GM18858 (cell line): Measurements from ENCODE around the gene ZNF236.

Source experiments
- ATAC-seq: cut with Tn5 transposase; IDR thresholded peaks from one replicate; pipeline ENCODE4 v1.9.1; 2021; ENCODE audit not compliant: unreplicated experiment

ZNF236 gene

DNA sequence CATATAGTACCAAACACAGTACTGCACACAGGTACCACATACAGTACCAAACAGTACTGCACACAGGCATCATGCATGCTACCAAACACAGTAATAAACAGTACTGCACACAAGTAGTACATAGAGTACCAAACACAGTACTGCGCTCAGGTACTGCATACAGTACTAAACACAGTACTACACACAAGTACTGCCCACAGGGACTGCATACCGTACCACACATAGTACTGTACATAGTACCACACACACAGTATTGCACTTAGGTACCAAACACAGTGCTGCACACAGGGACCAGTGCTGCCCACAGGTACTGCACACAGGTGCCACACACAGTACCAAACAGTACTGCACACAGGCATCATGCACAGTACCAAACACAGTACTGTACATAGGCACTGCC, 74.9 kb downstream of the ZNF236 start:
- no peak for ATAC-seq

DNA sequence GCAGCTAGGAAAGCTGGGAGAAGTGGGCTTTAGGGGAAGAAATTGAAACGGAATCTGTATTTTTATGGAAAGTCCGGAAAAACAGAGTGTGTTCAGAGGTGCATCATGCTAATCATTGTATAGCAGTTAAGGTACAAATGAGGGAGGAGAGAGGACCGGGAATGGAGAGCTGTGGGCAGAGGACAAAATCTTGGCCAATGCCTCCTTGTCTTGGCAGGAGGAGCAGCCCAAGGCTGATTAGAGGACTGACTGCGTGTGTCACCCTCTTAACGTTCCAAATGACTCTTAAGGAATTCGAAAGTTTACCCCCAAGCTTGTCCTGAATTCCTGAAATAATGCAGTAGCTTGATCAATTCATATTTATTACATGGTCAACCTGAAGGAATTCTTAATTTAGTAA, 81.0 kb downstream of the ZNF236 start:
- no peak for ATAC-seq

GRCh38 chr18:76905821-76906220, 83.5 kb downstream of the ZNF236 start:
- ATAC-seq = no peak

DNA sequence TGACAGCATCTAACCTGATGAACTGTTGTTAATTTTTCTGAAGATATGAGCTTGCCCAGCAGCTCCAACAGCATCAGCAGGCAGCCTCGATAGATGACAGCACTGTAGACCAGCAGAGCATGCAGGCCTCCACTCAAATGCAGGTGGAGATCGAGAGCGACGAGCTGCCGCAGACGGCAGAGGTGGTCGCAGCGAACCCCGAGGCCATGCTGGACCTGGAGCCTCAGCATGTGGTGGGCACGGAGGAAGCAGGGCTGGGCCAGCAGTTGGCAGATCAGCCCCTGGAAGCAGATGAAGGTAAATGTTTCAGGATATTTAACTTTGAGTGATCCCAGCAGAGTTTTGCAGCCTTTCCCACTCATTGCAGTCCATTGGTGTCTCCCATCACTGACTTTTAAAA, 85.9 kb downstream of the ZNF236 start:
- ATAC-seq = no peak

- no peak for ATAC-seq
Observed at GRCh38 chr18:76909439-76909838, 87.1 kb downstream of the ZNF236 start.

GRCh38 chr18:76911440-76911839, 89.1 kb downstream of the ZNF236 start:
- ATAC-seq = no peak

DNA sequence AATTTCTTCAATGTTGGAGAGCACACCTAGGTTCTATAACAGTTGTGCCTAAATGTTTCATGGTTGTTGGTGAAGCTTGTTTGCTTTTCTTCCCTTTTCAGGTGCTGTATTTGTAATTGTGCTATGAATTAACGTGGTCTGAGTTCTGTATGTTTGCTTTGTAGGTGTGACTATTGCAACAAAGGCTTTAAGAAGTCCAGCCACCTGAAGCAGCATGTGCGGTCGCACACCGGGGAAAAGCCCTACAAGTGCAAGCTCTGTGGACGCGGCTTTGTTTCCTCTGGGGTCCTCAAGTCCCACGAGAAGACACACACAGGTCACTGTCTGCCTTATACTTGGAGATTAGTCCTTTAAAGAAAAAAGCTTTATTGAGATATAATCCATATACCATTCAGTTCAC, 91.2 kb downstream of the ZNF236 start:
- ATAC-seq = no peak

DNA sequence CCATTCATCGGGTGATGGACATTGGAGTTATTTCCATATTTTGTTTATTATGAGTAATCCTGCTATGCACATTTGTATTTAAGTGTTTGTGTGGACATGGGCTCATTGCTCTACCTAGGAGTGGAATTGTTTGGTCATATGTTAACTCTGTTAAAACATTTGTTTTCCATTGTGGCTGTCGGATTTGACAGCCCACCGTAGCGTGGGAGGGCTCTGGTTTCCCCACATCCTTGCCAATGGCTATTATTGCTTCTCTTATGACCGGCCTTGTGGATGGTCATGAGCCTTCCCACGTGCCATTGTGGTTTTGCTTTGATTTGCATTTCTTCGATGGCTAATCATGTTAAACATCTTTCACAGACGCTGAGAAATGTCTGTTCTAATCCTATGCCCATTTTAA, 92.0 kb downstream of the ZNF236 start:
- no peak for ATAC-seq

DNA sequence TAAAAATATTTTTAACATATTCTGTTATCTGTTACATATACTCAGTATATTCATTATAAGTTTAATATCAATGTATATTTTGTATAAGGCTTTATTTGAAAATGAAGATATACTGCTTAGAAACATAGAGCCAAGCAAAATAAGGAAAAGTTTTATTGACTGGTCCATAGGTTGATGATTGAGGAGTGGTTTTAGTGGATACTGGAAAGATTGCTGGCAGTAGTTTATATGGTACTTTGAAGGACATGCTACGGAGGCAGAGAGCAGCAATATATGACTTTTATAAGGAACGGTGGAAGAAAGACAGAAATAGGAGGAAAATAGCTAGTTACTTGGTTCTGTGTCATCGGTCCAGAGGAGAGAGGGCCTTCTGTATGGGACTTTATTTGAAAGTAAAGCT, 92.4 kb downstream of the ZNF236 start:
- no peak for ATAC-seq

- no peak for ATAC-seq
Observed at GRCh38 chr18:76915456-76915855, 93.1 kb downstream of the ZNF236 start.

DNA sequence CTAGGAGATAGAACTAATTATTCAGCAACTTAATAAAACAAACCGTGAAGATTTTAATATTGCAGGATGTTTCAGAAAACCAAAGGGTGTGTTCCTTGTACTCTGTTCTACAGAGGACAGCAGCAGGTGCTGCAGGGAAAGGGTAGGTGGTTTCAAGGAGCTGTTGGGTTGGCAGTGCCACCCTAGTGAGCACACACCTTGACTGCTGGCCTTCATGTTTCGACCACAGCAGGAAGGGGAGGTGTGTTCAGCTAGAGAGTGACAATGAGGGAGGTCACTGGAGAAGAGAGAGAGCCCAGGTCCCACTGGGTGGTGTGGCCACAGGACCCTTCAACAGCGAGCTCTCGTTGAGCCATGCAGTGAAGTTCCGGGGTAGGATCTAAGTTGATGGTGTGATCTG, 98.6 kb downstream of the ZNF236 start:
- no peak for ATAC-seq

DNA sequence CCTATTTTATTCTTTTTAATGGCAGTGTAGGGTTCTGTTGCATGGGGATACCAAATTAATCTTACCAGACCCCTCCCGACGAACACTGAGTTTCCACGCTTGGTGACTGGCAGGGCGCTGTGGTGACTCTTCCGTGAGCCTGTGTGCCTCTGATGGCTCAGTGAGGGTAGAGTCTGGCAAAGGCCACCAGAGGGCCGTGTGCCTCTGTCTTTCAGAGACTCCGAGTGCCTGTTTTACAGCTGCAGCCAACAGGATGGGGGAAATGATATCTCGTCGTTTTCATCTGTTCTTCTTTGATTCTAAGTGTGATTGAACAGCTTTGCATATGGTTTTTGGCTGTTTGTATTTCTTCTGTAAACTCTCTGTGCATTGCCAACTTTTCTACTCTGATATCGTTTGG, 99.8 kb downstream of the ZNF236 start:
- peak; percentile 92 for ATAC-seq

GRCh38 chr18:76923485-76924085, 101.2 kb downstream of the ZNF236 start:
- ATAC-seq = no peak

- no peak for ATAC-seq
Observed at GRCh38 chr18:76925501-76925900, 103.1 kb downstream of the ZNF236 start.

- no peak for ATAC-seq
Observed at GRCh38 chr18:76927223-76927725, 104.9 kb downstream of the ZNF236 start.

DNA sequence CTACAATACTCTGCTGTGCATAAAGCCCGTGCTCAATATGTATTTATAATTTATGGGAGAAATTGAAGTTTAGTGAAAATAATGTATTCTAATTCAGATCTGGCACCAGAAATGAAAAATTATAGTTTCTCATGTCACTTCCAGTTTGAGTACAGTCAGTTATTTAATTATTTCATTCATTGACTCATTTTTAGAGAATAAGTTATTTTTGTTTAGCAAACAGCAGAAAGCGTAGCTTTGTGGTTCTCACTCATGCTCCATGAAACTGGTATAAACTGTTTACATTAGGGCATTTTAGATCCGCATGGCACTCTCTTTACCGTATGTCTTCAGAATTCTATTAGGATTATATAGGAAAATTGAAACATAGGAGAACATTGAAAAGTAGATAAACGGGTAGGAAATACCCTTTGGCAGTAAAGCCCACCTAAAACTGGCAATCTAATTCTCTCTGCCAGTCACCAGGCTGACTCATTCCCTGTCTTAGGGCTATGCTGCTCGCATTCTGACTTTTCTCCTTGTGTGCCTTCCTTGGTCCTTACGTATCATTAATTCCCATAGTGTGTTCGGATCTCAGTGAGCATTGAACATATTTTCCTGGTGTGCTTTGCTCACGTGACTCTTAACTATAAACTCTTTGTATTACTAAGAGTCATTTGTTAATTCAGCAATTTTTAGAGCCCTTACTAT, 106.0 kb downstream of the ZNF236 start:
- ATAC-seq = no peak

DNA sequence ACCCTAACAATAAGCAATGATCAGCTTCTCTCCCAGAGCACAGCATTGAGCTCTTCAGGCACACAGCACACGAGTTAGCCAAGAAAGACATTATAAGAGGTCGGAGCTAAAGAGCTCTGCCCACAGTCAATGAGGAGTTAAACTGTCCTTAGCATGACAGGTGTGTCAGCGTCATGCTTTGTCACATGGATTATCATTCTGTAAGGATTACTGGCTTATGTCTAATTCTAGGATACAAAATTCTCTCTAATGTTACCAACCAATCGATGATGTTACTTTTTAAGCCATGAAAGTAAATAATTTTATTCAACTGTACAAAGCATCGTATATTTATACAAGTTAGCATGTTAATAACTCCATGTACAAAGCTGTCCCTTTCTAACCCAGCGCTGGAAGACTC, 108.8 kb downstream of the ZNF236 start:
- ATAC-seq = no peak

DNA sequence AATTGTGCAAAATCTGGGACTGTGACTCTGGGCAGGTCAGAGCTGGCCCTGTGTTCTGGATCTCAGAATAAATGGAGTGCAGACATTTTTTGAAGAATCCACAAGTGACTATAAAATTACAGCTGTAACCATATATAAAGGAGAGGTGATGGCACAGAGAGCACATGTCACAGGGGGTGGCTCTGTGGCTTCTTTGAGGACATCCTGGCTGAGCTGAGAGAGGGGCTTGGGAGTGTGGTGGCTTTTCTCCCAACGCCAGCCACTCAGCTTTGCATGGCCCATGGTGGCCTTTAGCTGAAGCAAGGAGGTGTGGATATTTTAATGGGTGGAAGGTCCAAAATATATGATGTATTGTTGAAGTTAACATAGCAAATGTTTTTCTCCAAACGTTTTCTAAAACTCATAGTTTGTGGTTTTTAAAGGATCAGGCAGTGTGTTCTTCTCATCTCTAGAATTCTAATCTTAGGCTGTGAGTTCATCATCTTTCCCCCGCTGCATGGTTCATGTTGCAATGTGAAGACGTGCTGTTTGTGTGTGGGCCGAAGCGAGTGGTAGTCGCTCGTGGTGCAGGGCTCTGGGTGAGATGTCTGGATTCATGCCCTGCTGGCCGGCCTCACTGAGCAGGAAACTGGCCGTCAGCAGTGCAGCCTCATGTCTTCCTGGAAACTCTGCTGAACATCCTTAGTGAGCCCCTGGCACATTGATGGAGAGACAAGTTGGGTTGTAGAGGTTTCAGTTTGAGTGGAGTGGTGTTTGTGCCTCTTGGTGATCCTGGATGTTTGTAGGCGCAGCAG, 109.9 kb downstream of the ZNF236 start:
- no peak for ATAC-seq

GRCh38 chr18:76935722-76936337, 113.5 kb downstream of the ZNF236 start:
- ATAC-seq = no peak

- no peak for ATAC-seq
Observed at GRCh38 chr18:76936877-76937276, 114.5 kb downstream of the ZNF236 start.

GRCh38 chr18:76937597-76937996, 115.2 kb downstream of the ZNF236 start:
- no peak for ATAC-seq

DNA sequence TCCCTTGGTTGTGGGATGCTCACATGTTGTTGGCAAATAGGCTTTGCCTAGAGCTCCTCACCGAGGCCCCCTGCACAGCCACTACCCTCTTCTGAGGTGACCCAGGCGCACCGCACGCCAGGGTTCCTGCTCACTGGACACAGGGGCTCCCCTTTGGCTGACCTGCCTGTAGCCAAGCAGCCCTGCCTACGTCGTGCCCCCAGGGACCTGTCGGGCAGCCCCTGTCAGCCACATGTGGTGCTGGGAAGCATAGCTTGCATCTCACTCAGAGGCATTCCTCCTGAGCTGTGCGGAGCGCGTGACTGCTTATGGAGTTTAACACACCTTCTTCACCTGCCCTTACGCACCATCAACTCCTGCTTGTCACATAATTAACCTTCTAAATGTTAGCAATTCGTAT, 116.3 kb downstream of the ZNF236 start:
- ATAC-seq = no peak
